Measurements from ENCODE around the gene ASXL2.

The ASXL2 gene

GRCh38 chr2:25810428-25810827 lies 67.9 kb downstream of the ASXL2 start:
- H3K4me3 ChIP-seq = no peak overlapping the region

GRCh38 chr2:25809646-25810045 lies 68.6 kb downstream of the ASXL2 start:
- Histone ChIP-seq H3K4me3 (no peak overlapping the region), H3K27ac (no peak overlapping the region)

More at GRCh38 chr2:25810428-25810827, 67.9 kb downstream of the ASXL2 start:
- no peak overlapping the region for H3K27ac ChIP-seq

GRCh38 chr2:25808006-25808383 lies 70.3 kb downstream of the ASXL2 start:
- Histone ChIP-seq H3K4me3 (no peak overlapping the region), H3K27ac (no peak overlapping the region)

GRCh38 chr2:25806941-25807340 lies 71.3 kb downstream of the ASXL2 start:
- no peak overlapping the region for H3K4me3 ChIP-seq
- no peak overlapping the region for H3K27ac ChIP-seq

GRCh38 chr2:25805987-25806386 lies 72.3 kb downstream of the ASXL2 start:
- no peak overlapping the region for H3K4me3 ChIP-seq
- H3K27ac ChIP-seq = no peak overlapping the region

GRCh38 chr2:25804338-25804737 lies 73.9 kb downstream of the ASXL2 start:
- Histone ChIP-seq H3K4me3 (no peak overlapping the region), H3K27ac (no peak overlapping the region)

- H3K4me3 ChIP-seq = no peak overlapping the region
Measured at GRCh38 chr2:25799301-25799700, 79.0 kb downstream of the ASXL2 start.

GRCh38 chr2:25797620-25798488 lies 80.4 kb downstream of the ASXL2 start:
- Histone ChIP-seq H3K4me3 (no peak overlapping the region), H3K27ac (peak overlapping the region in 2 of 21 experiments; percentile 4 to 82)

More at GRCh38 chr2:25799301-25799700, 79.0 kb downstream of the ASXL2 start:
- H3K27ac ChIP-seq = no peak overlapping the region

GRCh38 chr2:25794544-25795276 lies 83.6 kb downstream of the ASXL2 start:
- no peak overlapping the region for H3K4me3 ChIP-seq
- peak overlapping the region in 11 of 21 experiments; percentile 2 to 82 (median 63) for H3K27ac ChIP-seq

- no peak overlapping the region for H3K27ac ChIP-seq
- no peak overlapping the region for H3K4me3 ChIP-seq
Measured at GRCh38 chr2:25790074-25790790, 88.1 kb downstream of the ASXL2 start.

GRCh38 chr2:25788457-25788856 lies 89.8 kb downstream of the ASXL2 start:
- H3K4me3 ChIP-seq = no peak overlapping the region
- H3K27ac ChIP-seq = no peak overlapping the region

GRCh38 chr2:25787020-25787419 lies 91.3 kb downstream of the ASXL2 start:
- Histone ChIP-seq H3K27ac (no peak overlapping the region), H3K4me3 (no peak overlapping the region)

- no peak overlapping the region for H3K27ac ChIP-seq
- H3K4me3 ChIP-seq = no peak overlapping the region
Measured at GRCh38 chr2:25784404-25784803, 93.9 kb downstream of the ASXL2 start.

GRCh38 chr2:25777077-25777476 lies 101.2 kb downstream of the ASXL2 start:
- Histone ChIP-seq H3K4me3 (no peak overlapping the region), H3K27ac (no peak overlapping the region)

- Histone ChIP-seq H3K27ac (no peak overlapping the region), H3K4me3 (no peak overlapping the region)
Measured at GRCh38 chr2:25772078-25772477, 106.2 kb downstream of the ASXL2 start.

GRCh38 chr2:25763575-25763974 lies 114.7 kb downstream of the ASXL2 start:
- no peak overlapping the region for H3K4me3 ChIP-seq
- peak overlapping the region in 1 of 21 experiments; percentile 40 for H3K27ac ChIP-seq

- H3K4me3 ChIP-seq = no peak overlapping the region
- H3K27ac ChIP-seq = no peak overlapping the region
Measured at GRCh38 chr2:25760297-25760696, 118.0 kb downstream of the ASXL2 start.

- Histone ChIP-seq H3K4me3 (no peak overlapping the region), H3K27ac (peak overlapping the region in 1 of 21 experiments; percentile 17)
Measured at GRCh38 chr2:25758348-25758747, 119.9 kb downstream of the ASXL2 start.

GRCh38 chr2:25757906-25758305 lies 120.4 kb downstream of the ASXL2 start:
- no peak overlapping the region for H3K4me3 ChIP-seq
- H3K27ac ChIP-seq = peak overlapping the region in 1 of 21 experiments; percentile 17

- H3K27ac ChIP-seq = no peak overlapping the region
Measured at GRCh38 chr2:25756536-25756935, 121.8 kb downstream of the ASXL2 start.

More at GRCh38 chr2:25756536-25756935, 121.8 kb downstream of the ASXL2 start:
- no peak overlapping the region for H3K4me3 ChIP-seq

Measured in skin epidermis (tissue), 12 donors.